NT2/D1 (cell line): Measurements from ENCODE around the gene GLCE.

Experiments
- SUZ12 ChIP-seq: IDR thresholded peaks from 2 replicates; pipeline ENCODE4 v1.6.1; 2011; ENCODE audit not compliant: insufficient read length, insufficient read depth; ENCODE audit errors: extremely low read depth
- YY1 ChIP-seq: IDR thresholded peaks from 2 replicates; pipeline ENCODE4 v1.6.1; 2011; ENCODE audit not compliant: insufficient read length, insufficient read depth
- ZNF274 ChIP-seq: IDR thresholded peaks from 2 replicates; pipeline ENCODE4 v1.6.1; 2011; ENCODE audit warnings: mild to moderate bottlenecking, low read depth, low read length

DNA sequence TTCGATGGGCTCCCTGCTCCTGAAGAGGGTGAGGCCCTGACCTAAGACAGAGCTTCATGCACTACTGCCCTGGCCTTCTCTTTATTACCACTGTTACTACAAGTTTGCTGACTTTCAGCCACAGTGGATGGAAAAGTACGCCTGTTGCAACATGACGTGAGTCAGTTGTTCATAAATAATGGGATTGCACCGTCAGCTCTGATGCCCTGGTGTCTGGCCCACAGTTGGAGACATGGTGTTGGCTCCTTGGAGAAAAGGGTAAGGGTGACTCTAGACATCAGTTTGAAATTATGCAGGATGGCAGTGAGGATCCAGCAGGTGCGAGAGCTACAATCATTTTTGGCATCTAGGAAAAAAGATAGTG is 143.7 kb downstream of the GLCE start:
- no peak for TF ChIP-seq YY1
- TF ChIP-seq ZNF274, result no peak
- TF ChIP-seq SUZ12, result no peak
